Neural progenitor cell (in vitro differentiated cells): ENCODE results near the gene RNF5. TPM values are rescaled to one million over a fixed set of nuclear protein-coding genes. Genes with fewer than 3 reads are reported as not detected.

Source experiments
- DNase-seq: peaks from one replicate; pipeline ENCODE4 v3.0.0-alpha.2; 2016; ENCODE audit warnings: low spot score
- H2AFZ ChIP-seq: fragments of 200-600 bp; sonication (generic); replicated peaks from 2 replicates; pipeline ENCODE4 v1.6.1; 2016; ENCODE audit warnings: antibody characterized with exemption
- H3F3A ChIP-seq: fragments of 200-600 bp; sonication (generic); 2 replicates; pipeline ENCODE4 v1.6.1; 2016; ENCODE audit warnings: antibody characterized with exemption, low read depth
- H3K27ac ChIP-seq: fragments of 200-600 bp; sonication (generic); 2 replicates; pipeline ENCODE4 v1.5.1; 2016; ENCODE audit warnings: mild to moderate bottlenecking
- H3K27me3 ChIP-seq: fragments of 200-600 bp; sonication (generic); 2 replicates; pipeline ENCODE4 v1.6.1; 2016; ENCODE audit warnings: mild to moderate bottlenecking, moderate library complexity
- H3K36me3 ChIP-seq: fragments of 200-600 bp; sonication (generic); 2 replicates; pipeline ENCODE4 v1.5.1; 2016
- H3K4me1 ChIP-seq: fragments of 200-600 bp; sonication (generic); 2 replicates; pipeline ENCODE4 v1.6.1; 2016; ENCODE audit warnings: mixed run types
- H3K4me2 ChIP-seq: fragments of 200-600 bp; sonication (generic); 2 replicates; pipeline ENCODE4 v1.6.1; 2016
- H3K4me3 ChIP-seq: fragments of 200-600 bp; sonication (generic); 2 replicates; pipeline ENCODE4 v1.5.1; 2016
- H3K79me2 ChIP-seq: fragments of 200-600 bp; sonication (generic); 2 replicates; pipeline ENCODE4 v1.6.1; 2016; ENCODE audit warnings: low read depth
- H3K9ac ChIP-seq: fragments of 200-600 bp; sonication (generic); 2 replicates; pipeline ENCODE4 v1.6.1; 2016
- H3K9me3 ChIP-seq: fragments of 200-600 bp; sonication (generic); 2 replicates; pipeline ENCODE4 v1.5.1; 2016; ENCODE audit warnings: low read depth
- H4K20me1 ChIP-seq: fragments of 200-600 bp; sonication (generic); 2 replicates; pipeline ENCODE4 v1.6.1; 2016; ENCODE audit warnings: low read depth
- H3K27ac Mint-ChIP-seq: 3 replicates; pipeline ENCODE4 v1.8.0; 2021; ENCODE audit warnings: mixed read lengths
- H3K27me3 Mint-ChIP-seq: 2 replicates; pipeline ENCODE4 v1.8.0; 2022; ENCODE audit warnings: low read depth, mild to moderate bottlenecking, inconsistent platforms, moderate library complexity, mixed read lengths; ENCODE audit not compliant: insufficient read depth
- H3K36me3 Mint-ChIP-seq: 3 replicates; pipeline ENCODE4 v1.8.0; 2021; ENCODE audit warnings: mixed read lengths
- H3K4me1 Mint-ChIP-seq: 3 replicates; pipeline ENCODE4 v1.8.0; 2021; ENCODE audit warnings: mixed read lengths
- H3K4me3 Mint-ChIP-seq: 3 replicates; pipeline ENCODE4 v1.8.0; 2021; ENCODE audit warnings: mild to moderate bottlenecking, moderate library complexity, mixed read lengths
- H3K9me3 Mint-ChIP-seq: 3 replicates; pipeline ENCODE4 v1.8.0; 2020; ENCODE audit warnings: mixed read lengths
- EZH2 ChIP-seq: fragments of 200-600 bp; sonication (generic); IDR thresholded peaks from 2 replicates; pipeline ENCODE4 v1.6.1; 2017; ENCODE audit warnings: antibody characterized with exemption, mild to moderate bottlenecking, moderate library complexity
- EZH2phosphoT487 ChIP-seq: fragments of 200-600 bp; sonication (generic); IDR thresholded peaks from 2 replicates; pipeline ENCODE4 v1.6.1; 2017; ENCODE audit warnings: antibody characterized with exemption
- total RNA-seq: library from RNA; depleted of rRNA; stranded (reverse); fragments of >200 nt; gene quantifications from 2 replicates; pipeline ENCODE4 v1.2.3, GENCODE V29; 2015; ENCODE audit warnings: low replicate concordance
- TF ChIP-seq, protein P1 (sequence below): fragments of 200-600 bp; sonication (generic); IDR thresholded peaks from 2 replicates; pipeline ENCODE4 v1.5.1; 2017; ENCODE audit warnings: antibody characterized with exemption, mild to moderate bottlenecking

The RNF5 gene
- total RNA-seq, 1 donor from 2014 or later: 129 TPM

DNA sequence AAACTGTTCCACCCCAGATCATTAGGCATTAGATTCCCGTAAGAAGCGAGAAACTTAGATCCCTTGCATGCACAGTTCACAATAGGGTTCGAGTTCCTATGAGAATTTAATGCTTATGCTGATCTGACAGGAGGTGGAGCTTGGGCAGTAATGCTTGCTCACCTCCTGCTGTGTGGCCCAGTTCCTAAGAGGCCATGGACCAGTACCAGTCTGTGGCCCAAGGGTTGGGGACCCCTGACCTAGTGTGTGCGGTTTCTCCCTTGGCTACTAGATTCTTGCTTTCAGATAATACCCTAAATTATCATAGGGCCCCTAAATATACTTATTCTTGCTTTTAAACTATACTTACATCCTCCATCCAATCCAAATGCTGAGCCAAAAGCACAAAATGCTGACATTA, 16.2 kb downstream of the RNF5 start:
- peaks cover 2% of the 10 kb centered on the region for H3K36me3 Mint-ChIP-seq
- no peak overlapping the region for H3K9ac ChIP-seq
- peaks cover 16% of the 10 kb centered on the region for H3K79me2 ChIP-seq
- H3K27ac ChIP-seq: no peak overlapping the region
- no peak overlapping the region for H3K4me3 ChIP-seq
- TF ChIP-seq EZH2phosphoT487 (no peak), EZH2 (no peak)
- TF ChIP-seq, protein P1, sequence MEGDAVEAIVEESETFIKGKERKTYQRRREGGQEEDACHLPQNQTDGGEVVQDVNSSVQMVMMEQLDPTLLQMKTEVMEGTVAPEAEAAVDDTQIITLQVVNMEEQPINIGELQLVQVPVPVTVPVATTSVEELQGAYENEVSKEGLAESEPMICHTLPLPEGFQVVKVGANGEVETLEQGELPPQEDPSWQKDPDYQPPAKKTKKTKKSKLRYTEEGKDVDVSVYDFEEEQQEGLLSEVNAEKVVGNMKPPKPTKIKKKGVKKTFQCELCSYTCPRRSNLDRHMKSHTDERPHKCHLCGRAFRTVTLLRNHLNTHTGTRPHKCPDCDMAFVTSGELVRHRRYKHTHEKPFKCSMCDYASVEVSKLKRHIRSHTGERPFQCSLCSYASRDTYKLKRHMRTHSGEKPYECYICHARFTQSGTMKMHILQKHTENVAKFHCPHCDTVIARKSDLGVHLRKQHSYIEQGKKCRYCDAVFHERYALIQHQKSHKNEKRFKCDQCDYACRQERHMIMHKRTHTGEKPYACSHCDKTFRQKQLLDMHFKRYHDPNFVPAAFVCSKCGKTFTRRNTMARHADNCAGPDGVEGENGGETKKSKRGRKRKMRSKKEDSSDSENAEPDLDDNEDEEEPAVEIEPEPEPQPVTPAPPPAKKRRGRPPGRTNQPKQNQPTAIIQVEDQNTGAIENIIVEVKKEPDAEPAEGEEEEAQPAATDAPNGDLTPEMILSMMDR: no peak
- no peak overlapping the region for H2AFZ ChIP-seq
- no peaks in the 10 kb centered on the region for H3K27me3 ChIP-seq
- peaks cover 33% of the 10 kb centered on the region for H3F3A ChIP-seq
- H3K9me3 ChIP-seq: no peaks in the 10 kb centered on the region
- peaks cover 2% of the 10 kb centered on the region for H3K27me3 Mint-ChIP-seq
- no peaks in the 10 kb centered on the region for H3K36me3 ChIP-seq
- H4K20me1 ChIP-seq: no peaks in the 10 kb centered on the region
- H3K4me2 ChIP-seq: peak overlapping the region; percentile 82
- H3K9me3 Mint-ChIP-seq: no peaks in the 10 kb centered on the region
- no peak for DNase-seq
- H3K27ac Mint-ChIP-seq: peak overlapping the region; percentile 99
- peaks cover 47% of the 10 kb centered on the region for H3K4me1 Mint-ChIP-seq
- peaks cover 32% of the 10 kb centered on the region for H3K4me1 ChIP-seq
- H3K4me3 Mint-ChIP-seq: peak overlapping the region; percentile 93

DNA sequence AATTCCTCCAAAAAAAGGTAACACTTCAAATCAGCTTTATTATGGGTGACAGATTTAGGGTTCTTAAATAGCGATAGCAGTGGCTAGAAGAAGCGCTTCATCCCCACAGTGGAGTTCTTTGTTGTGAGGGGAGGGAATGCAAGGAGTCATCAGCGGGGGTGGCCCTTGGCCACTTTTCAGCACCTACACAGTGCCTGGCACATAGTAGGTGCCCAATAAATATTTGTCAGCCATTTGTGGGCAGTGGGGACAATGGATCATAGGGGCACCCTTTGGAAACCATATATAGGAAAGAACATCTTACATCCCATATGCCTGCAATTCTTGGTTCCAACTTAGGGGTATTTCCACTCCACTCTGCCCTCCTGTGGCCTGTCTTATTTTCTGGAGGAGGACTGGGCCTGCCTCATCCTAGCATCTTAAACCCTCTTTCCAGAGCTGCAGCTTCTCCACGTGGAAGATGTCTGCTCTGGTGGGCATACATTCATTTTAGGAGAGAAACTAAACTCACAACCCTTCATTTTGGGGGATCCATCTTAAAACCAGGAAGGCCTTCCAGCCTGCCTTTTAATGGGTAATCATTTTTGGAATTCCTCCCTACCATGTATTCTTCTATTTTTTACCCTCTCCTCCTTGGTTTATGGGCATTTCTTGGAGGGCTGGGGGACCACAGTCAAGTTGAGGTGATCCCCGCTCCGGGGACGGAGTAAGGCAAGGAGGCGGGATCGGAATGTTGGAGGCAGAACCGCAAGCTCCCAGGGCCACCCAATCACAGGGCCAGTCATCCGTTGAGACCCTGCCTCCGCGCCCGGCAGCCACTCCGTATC, 16.8 kb downstream of the RNF5 start:
- Histone ChIP-seq H3K4me3 (peak overlapping the region; percentile 54), H3K27me3 (no peaks in the 10 kb centered on the region), H3K4me1 (peaks cover 32% of the 10 kb centered on the region), H2AFZ (no peak overlapping the region), H3F3A (peaks cover 33% of the 10 kb centered on the region), H3K79me2 (peaks cover 10% of the 10 kb centered on the region), H3K9me3 (no peaks in the 10 kb centered on the region), H3K27ac (peak overlapping the region; percentile 72), H3K4me2 (peak overlapping the region; percentile 82), H3K9ac (peak overlapping the region; percentile 31), H4K20me1 (no peaks in the 10 kb centered on the region), H3K36me3 (no peaks in the 10 kb centered on the region)
- peaks cover 2% of the 10 kb centered on the region for H3K27me3 Mint-ChIP-seq
- H3K4me3 Mint-ChIP-seq: peak overlapping the region; percentile 93
- H3K9me3 Mint-ChIP-seq: no peaks in the 10 kb centered on the region
- H3K4me1 Mint-ChIP-seq: peaks cover 51% of the 10 kb centered on the region
- TF ChIP-seq, protein P1: peak; percentile 37
- TF ChIP-seq EZH2phosphoT487: no peak
- DNase-seq: peak; percentile 53
- peak overlapping the region; percentile 99 for H3K27ac Mint-ChIP-seq
- peaks cover 2% of the 10 kb centered on the region for H3K36me3 Mint-ChIP-seq

DNA sequence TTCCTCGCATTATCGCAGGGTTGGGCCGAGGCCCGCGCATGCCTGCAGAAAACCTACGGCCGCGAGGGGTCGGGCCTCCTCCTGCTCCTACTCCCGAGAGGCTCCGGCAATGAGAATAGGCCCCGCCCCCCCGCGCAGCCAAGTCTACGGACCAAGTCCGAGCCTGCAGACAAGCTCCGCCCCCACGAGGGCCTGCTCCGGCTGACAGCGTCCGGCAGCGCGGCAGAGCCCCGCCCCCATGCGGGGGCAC, 17.4 kb downstream of the RNF5 start:
- Histone ChIP-seq H3K4me3 (peak overlapping the region; percentile 70), H4K20me1 (no peaks in the 10 kb centered on the region), H3K4me1 (peaks cover 30% of the 10 kb centered on the region), H2AFZ (no peak overlapping the region), H3K27ac (peak overlapping the region; percentile 99), H3K27me3 (no peaks in the 10 kb centered on the region), H3K36me3 (no peaks in the 10 kb centered on the region), H3F3A (peaks cover 30% of the 10 kb centered on the region), H3K4me2 (peak overlapping the region; percentile 86), H3K9ac (no peak overlapping the region), H3K9me3 (no peaks in the 10 kb centered on the region), H3K79me2 (peaks cover 9% of the 10 kb centered on the region)
- no peak for TF ChIP-seq EZH2phosphoT487
- TF ChIP-seq, protein P1: peak; percentile 34
- no peaks in the 10 kb centered on the region for H3K9me3 Mint-ChIP-seq
- H3K36me3 Mint-ChIP-seq: peaks cover 2% of the 10 kb centered on the region
- H3K27ac Mint-ChIP-seq: peak overlapping the region; percentile 99
- H3K4me1 Mint-ChIP-seq: peaks cover 49% of the 10 kb centered on the region
- peaks cover 2% of the 10 kb centered on the region for H3K27me3 Mint-ChIP-seq
- peak overlapping the region; percentile 93 for H3K4me3 Mint-ChIP-seq
- DNase-seq: peak; percentile 100
